HepG2 (cell line): Measurements from ENCODE around the gene CARMIL3. TPM values are rescaled to one million over a fixed set of nuclear protein-coding genes. Genes with fewer than 3 reads are reported as not detected.

Experiments used
- BCL3 ChIP-seq: sonication (generic); formaldehyde crosslinking; IDR thresholded peaks from 2 replicates; pipeline ENCODE4 v1.5.1; 2020; ENCODE audit warnings: mild to moderate bottlenecking, missing genetic modification reagents, moderate library complexity
- HDAC2 ChIP-seq: sonication (generic); formaldehyde crosslinking; IDR thresholded peaks from 2 replicates; pipeline ENCODE4 v1.4.0; 2020; ENCODE audit warnings: missing genetic modification reagents
- MED1 ChIP-seq: sonication (generic); formaldehyde crosslinking; IDR thresholded peaks from 2 replicates; pipeline ENCODE4 v1.4.0; 2020; ENCODE audit warnings: missing genetic modification reagents
- MEF2D ChIP-seq: sonication (generic); formaldehyde crosslinking; IDR thresholded peaks from 2 replicates; pipeline ENCODE4 v1.5.1; 2020; ENCODE audit warnings: mild to moderate bottlenecking, missing genetic modification reagents
- NFE2 ChIP-seq: sonication (generic); formaldehyde crosslinking; IDR thresholded peaks from 2 replicates; pipeline ENCODE4 v1.4.0; 2020; ENCODE audit warnings: missing genetic modification reagents
- NFIB ChIP-seq: sonication (generic); formaldehyde crosslinking; IDR thresholded peaks from 2 replicates; pipeline ENCODE4 v1.9.0; 2021; ENCODE audit warnings: missing genetic modification reagents, mild to moderate bottlenecking, borderline replicate concordance
- RXRB ChIP-seq: IDR thresholded peaks from 2 replicates; pipeline ENCODE4 v1.6.1; 2016; ENCODE audit warnings: borderline replicate concordance, missing genetic modification reagents, missing compliant biosample characterization
- TRAFD1 ChIP-seq: sonication (generic); formaldehyde crosslinking; IDR thresholded peaks from 2 replicates; pipeline ENCODE4 v1.5.1; 2020; ENCODE audit warnings: missing genetic modification reagents, mild to moderate bottlenecking, borderline replicate concordance
- ZNF12 ChIP-seq: sonication (generic); formaldehyde crosslinking; IDR thresholded peaks from 2 replicates; pipeline ENCODE4 v1.5.0; 2020; ENCODE audit warnings: missing genetic modification reagents
- ZNF17 ChIP-seq: sonication (generic); formaldehyde crosslinking; IDR thresholded peaks from 2 replicates; pipeline ENCODE4 v1.5.0; 2020; ENCODE audit warnings: mild to moderate bottlenecking, missing genetic modification reagents
- ZNF282 ChIP-seq: fragments of 450-650 bp; IDR thresholded peaks from 2 replicates; pipeline ENCODE4 v1.6.1; 2018; ENCODE audit not compliant: partially characterized antibody
- ZNF33B ChIP-seq: sonication (generic); formaldehyde crosslinking; IDR thresholded peaks from 2 replicates; pipeline ENCODE4 v1.5.1; 2020; ENCODE audit warnings: mild to moderate bottlenecking, missing genetic modification reagents
- ZNF468 ChIP-seq: sonication (generic); formaldehyde crosslinking; IDR thresholded peaks from 2 replicates; pipeline ENCODE4 v1.8.0; 2022; ENCODE audit warnings: mild to moderate bottlenecking, moderate library complexity, missing genetic modification reagents
- ZNF501 ChIP-seq: sonication (generic); formaldehyde crosslinking; IDR thresholded peaks from 2 replicates; pipeline ENCODE4 v1.5.1; 2020; ENCODE audit warnings: mild to moderate bottlenecking, moderate library complexity, missing genetic modification reagents
- ZNF644 ChIP-seq: IDR thresholded peaks from 2 replicates; pipeline ENCODE4 v1.6.1; 2016; ENCODE audit warnings: low read depth
- ZNF761 ChIP-seq: sonication (generic); formaldehyde crosslinking; conservative IDR thresholded peaks from 2 replicates; pipeline ENCODE4 v1.4.0; 2020; ENCODE audit warnings: mild to moderate bottlenecking, missing genetic modification reagents
- ZZZ3 ChIP-seq: sonication (generic); formaldehyde crosslinking; IDR thresholded peaks from 2 replicates; pipeline ENCODE4 v1.4.0; 2020; ENCODE audit warnings: missing genetic modification reagents, mild to moderate bottlenecking, borderline replicate concordance
- polyA plus RNA-seq, 8 experiments: library from polyadenylated mRNA; depleted of rRNA in 3 of 8; stranded (reverse) in 7 of 8; unstranded in 1 of 8; fragments of >200 nt; fragmentation: Illumina TruSeq in 4 of 8; extraction: Trizol in 4 of 8; gene quantifications; 2 replicates each; pipeline versions ENCODE4 v1.2.1 to v1.2.3, GENCODE V29; 2011 to 2016; ENCODE audit warnings: low read depth in 4 of 8, missing spikeins in 1 of 8, mixed read lengths in 1 of 8; ENCODE audit not compliant: insufficient read depth in 1 of 8
- total RNA-seq, 5 experiments: library from RNA; depleted of rRNA; stranded (reverse); fragments of >200 nt; fragmentation: Illumina TruSeq; extraction: Trizol; gene quantifications; 2 replicates each; pipeline ENCODE4 v1.2.3, GENCODE V29; 2016; ENCODE audit warnings: low read depth in 1 of 5
- TF ChIP-seq, protein P1 (sequence below): sonication (generic); formaldehyde crosslinking; IDR thresholded peaks from 2 replicates; pipeline ENCODE4 v1.4.0; 2020; ENCODE audit warnings: mild to moderate bottlenecking, low read depth, missing genetic modification reagents
- TF ChIP-seq, protein P2 (sequence below): sonication (generic); formaldehyde crosslinking; IDR thresholded peaks from 2 replicates; pipeline ENCODE4 v1.4.0; 2020; ENCODE audit warnings: mild to moderate bottlenecking, missing genetic modification reagents, borderline replicate concordance
- TF ChIP-seq, protein P3 (sequence below): sonication (generic); formaldehyde crosslinking; IDR thresholded peaks from 2 replicates; pipeline ENCODE4 v1.4.0; 2020; ENCODE audit warnings: mild to moderate bottlenecking, missing genetic modification reagents

The CARMIL3 gene
- total and polyA plus RNA-seq, 2 of the 13 experiments (the other 11 are each of a cell fraction or from before 2014, with no cell fraction given) = 0.27 to 0.55 TPM

DNA sequence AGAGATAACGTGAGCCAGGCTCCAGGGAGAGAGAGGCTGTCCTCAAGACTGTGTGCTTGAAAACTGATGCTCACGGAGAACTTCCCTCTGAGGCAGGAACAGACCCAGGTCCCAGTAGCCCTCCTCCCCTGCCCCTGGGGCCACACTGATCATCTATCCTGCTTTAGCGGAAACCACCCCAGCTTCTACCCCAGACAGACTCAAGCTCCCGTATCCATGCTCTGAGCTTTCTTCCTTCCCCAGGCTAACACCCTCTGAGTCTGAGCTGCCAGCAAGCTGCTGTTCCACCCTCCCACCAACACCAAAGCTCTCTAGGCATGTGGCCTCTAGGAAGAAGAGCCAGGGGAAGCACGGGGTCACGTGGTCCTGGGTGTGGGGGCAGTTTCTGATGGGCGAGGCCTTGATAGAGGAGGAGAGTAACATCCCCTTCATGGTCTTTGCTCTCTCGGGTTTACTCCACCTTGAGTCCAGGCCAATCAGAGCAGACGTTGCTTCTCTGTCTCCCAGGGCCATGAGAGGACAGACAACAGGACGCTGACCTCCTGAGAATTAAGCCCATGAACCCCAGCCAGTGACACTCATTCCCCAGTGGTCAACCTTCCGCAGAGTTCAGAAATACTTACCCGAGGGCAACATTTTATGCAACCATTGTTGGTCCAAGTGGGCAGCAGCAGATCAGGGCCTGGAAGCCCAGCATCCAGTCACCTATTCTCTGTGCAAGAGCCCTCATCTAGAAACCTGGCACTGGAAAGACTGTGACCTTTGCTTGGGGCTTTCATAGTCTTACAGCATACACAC, 43.7 kb downstream of the CARMIL3 start (continued):
- peak; percentile 98 for TF ChIP-seq BCL3 (CRISPR knock-in tag)
- TF ChIP-seq ZNF17 (CRISPR knock-in tag) = no peak
- TF ChIP-seq ZNF12 (CRISPR knock-in tag) = peak; percentile 85
- TF ChIP-seq HDAC2 (CRISPR knock-in tag) = peak; percentile 98
- TF ChIP-seq, protein P1, sequence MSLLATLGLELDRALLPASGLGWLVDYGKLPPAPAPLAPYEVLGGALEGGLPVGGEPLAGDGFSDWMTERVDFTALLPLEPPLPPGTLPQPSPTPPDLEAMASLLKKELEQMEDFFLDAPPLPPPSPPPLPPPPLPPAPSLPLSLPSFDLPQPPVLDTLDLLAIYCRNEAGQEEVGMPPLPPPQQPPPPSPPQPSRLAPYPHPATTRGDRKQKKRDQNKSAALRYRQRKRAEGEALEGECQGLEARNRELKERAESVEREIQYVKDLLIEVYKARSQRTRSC = peak; percentile 97; the same call in 1 of the 2 replicates
- peak; percentile 99 for TF ChIP-seq ZNF33B (CRISPR knock-in tag)
- no peak for TF ChIP-seq ZNF282
- TF ChIP-seq NFIB (CRISPR knock-in tag) = no peak
- TF ChIP-seq, protein P2, sequence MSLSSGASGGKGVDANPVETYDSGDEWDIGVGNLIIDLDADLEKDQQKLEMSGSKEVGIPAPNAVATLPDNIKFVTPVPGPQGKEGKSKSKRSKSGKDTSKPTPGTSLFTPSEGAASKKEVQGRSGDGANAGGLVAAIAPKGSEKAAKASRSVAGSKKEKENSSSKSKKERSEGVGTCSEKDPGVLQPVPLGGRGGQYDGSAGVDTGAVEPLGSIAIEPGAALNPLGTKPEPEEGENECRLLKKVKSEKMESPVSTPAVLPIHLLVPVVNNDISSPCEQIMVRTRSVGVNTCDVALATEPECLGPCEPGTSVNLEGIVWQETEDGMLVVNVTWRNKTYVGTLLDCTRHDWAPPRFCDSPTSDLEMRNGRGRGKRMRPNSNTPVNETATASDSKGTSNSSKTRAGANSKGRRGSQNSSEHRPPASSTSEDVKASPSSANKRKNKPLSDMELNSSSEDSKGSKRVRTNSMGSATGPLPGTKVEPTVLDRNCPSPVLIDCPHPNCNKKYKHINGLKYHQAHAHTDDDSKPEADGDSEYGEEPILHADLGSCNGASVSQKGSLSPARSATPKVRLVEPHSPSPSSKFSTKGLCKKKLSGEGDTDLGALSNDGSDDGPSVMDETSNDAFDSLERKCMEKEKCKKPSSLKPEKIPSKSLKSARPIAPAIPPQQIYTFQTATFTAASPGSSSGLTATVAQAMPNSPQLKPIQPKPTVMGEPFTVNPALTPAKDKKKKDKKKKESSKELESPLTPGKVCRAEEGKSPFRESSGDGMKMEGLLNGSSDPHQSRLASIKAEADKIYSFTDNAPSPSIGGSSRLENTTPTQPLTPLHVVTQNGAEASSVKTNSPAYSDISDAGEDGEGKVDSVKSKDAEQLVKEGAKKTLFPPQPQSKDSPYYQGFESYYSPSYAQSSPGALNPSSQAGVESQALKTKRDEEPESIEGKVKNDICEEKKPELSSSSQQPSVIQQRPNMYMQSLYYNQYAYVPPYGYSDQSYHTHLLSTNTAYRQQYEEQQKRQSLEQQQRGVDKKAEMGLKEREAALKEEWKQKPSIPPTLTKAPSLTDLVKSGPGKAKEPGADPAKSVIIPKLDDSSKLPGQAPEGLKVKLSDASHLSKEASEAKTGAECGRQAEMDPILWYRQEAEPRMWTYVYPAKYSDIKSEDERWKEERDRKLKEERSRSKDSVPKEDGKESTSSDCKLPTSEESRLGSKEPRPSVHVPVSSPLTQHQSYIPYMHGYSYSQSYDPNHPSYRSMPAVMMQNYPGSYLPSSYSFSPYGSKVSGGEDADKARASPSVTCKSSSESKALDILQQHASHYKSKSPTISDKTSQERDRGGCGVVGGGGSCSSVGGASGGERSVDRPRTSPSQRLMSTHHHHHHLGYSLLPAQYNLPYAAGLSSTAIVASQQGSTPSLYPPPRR = peak; percentile 95
- no peak for TF ChIP-seq NFE2
- peak; percentile 98 for TF ChIP-seq TRAFD1 (CRISPR knock-in tag)
- TF ChIP-seq ZNF468 (CRISPR knock-in tag) = no peak
- TF ChIP-seq ZZZ3 (CRISPR knock-in tag) = peak; percentile 24; the same call in 1 of the 2 replicates
- TF ChIP-seq ZNF644 (CRISPR knock-in tag) = peak; percentile 97
- TF ChIP-seq RXRB (CRISPR knock-in tag) = peak; percentile 99
- TF ChIP-seq ZNF501 (CRISPR knock-in tag) = no peak
- TF ChIP-seq ZNF761 (CRISPR knock-in tag) = peak; percentile 98
- peak; percentile 99 for TF ChIP-seq MEF2D
- TF ChIP-seq, protein P3, sequence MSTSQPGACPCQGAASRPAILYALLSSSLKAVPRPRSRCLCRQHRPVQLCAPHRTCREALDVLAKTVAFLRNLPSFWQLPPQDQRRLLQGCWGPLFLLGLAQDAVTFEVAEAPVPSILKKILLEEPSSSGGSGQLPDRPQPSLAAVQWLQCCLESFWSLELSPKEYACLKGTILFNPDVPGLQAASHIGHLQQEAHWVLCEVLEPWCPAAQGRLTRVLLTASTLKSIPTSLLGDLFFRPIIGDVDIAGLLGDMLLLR (CRISPR knock-in tag) = peak; percentile 97
- peak; percentile 97 for TF ChIP-seq MED1 (CRISPR knock-in tag)
